NCI-H2029 (cell line): ENCODE data around the gene COX18.

Experiments
- DNase-seq: peaks from one replicate; lab custom pipeline; 2025; lab: John Stamatoyannopoulos, UW

Gene COX18

GRCh38 chr4:73053076-73053475 is 16.4 kb downstream of the COX18 start:
- DNase-seq: no peak

- no peak for DNase-seq
These were observed 17.9 kb downstream of the COX18 start for GRCh38 chr4:73051625-73052024.

- DNase-seq: no peak
These were observed 23.6 kb downstream of the COX18 start for GRCh38 chr4:73045879-73046278.

- no peak for DNase-seq
These were observed 32.5 kb downstream of the COX18 start for GRCh38 chr4:73037057-73037456.

GRCh38 chr4:73036123-73036522 is 33.4 kb downstream of the COX18 start:
- DNase-seq: no peak

- DNase-seq: no peak
These were observed 34.6 kb downstream of the COX18 start for GRCh38 chr4:73034896-73035295.

- no peak for DNase-seq
These were observed 40.9 kb downstream of the COX18 start for GRCh38 chr4:73028621-73029020.

- no peak for DNase-seq
These were observed 47.9 kb downstream of the COX18 start for GRCh38 chr4:73021634-73022033.

GRCh38 chr4:73019462-73020047 is 50.0 kb downstream of the COX18 start:
- no peak for DNase-seq

- DNase-seq: no peak
These were observed 50.9 kb downstream of the COX18 start for GRCh38 chr4:73018595-73018994.

GRCh38 chr4:73013310-73013709 is 56.2 kb downstream of the COX18 start:
- DNase-seq: no peak

- no peak for DNase-seq
These were observed 56.8 kb downstream of the COX18 start for GRCh38 chr4:73012673-73013072.

GRCh38 chr4:73011629-73011985 is 57.9 kb downstream of the COX18 start:
- DNase-seq: no peak

GRCh38 chr4:73010789-73011628 is 58.5 kb downstream of the COX18 start:
- DNase-seq: no peak

GRCh38 chr4:73007526-73008100 is 61.9 kb downstream of the COX18 start:
- DNase-seq: no peak

GRCh38 chr4:73006286-73006990 is 63.1 kb downstream of the COX18 start:
- no peak for DNase-seq

- no peak for DNase-seq
These were observed 64.0 kb downstream of the COX18 start for GRCh38 chr4:73005514-73005913.
